ENCODE results near the gene ANKRD13A.
"Not testable (repeated sequence)": the region's sequence is repeated elsewhere in the genome, so short reads cannot be mapped to it uniquely, and the experiment has no call there.

Gene ANKRD13A

GRCh38 chr12:110084314-110085015 lies 85.2 kb downstream of the ANKRD13A start:
- no peak for DNase-seq (ENCODE audit: low spot score)

GRCh38 chr12:110088216-110088615 lies 89.0 kb downstream of the ANKRD13A start:
- DNase-seq (ENCODE audit: low spot score): not testable (repeated sequence)

GRCh38 chr12:110088936-110089335 lies 89.7 kb downstream of the ANKRD13A start:
- DNase-seq (ENCODE audit: low spot score): no peak

Data from kidney capillary endothelial cell (primary cell).